GM23338 (cell line): ENCODE data around the gene TMEM74B. TPM values are rescaled to one million over a fixed set of nuclear protein-coding genes. Genes with fewer than 3 reads are reported as not detected.

ENCODE experiments used
- ATAC-seq: fragments of 200-7000 bp; cut with Tn5 transposase; 3 replicates; pipeline ENCODE4 v1.9.1; 2020
- DNase-seq: peaks from one replicate; pipeline ENCODE4 v3.0.0-alpha.2; 2015; ENCODE audit warnings: low spot score
- H2AFZ ChIP-seq: fragments of 200-600 bp; sonication (generic); 2 replicates; pipeline ENCODE4 v1.8.0; 2016; ENCODE audit warnings: antibody characterized with exemption, mild to moderate bottlenecking, moderate library complexity
- H3F3A ChIP-seq: fragments of 200-600 bp; sonication (generic); replicated peaks from 2 replicates; pipeline ENCODE4 v1.8.0; 2017; ENCODE audit warnings: antibody characterized with exemption, mixed run types, low read depth
- H3K27ac ChIP-seq: fragments of 200-600 bp; sonication (generic); 2 replicates; pipeline ENCODE4 v1.6.1; 2016; ENCODE audit warnings: low read depth
- H3K27me3 ChIP-seq: fragments of 200-600 bp; sonication (generic); 2 replicates; pipeline ENCODE4 v1.8.0; 2016; ENCODE audit warnings: mild to moderate bottlenecking, mixed run types, moderate library complexity; ENCODE audit not compliant: insufficient read depth
- H3K36me3 ChIP-seq: fragments of 200-600 bp; sonication (generic); 2 replicates; pipeline ENCODE4 v1.8.0; 2016; ENCODE audit warnings: mild to moderate bottlenecking; ENCODE audit not compliant: insufficient read depth
- H3K4me1 ChIP-seq: fragments of 200-600 bp; sonication (generic); 2 replicates; pipeline ENCODE4 v1.8.0; 2016; ENCODE audit warnings: mild to moderate bottlenecking, moderate library complexity; ENCODE audit not compliant: insufficient read depth
- H3K4me2 ChIP-seq: fragments of 200-600 bp; sonication (generic); 2 replicates; pipeline ENCODE4 v1.7.1; 2017; ENCODE audit warnings: mixed run types
- H3K4me3 ChIP-seq: fragments of 200-600 bp; sonication (generic); 2 replicates; pipeline ENCODE4 v1.6.1; 2016; ENCODE audit warnings: mixed run types
- H3K79me2 ChIP-seq: fragments of 200-600 bp; sonication (generic); replicated peaks from 2 replicates; pipeline ENCODE4 v1.8.0; 2017; ENCODE audit warnings: mild to moderate bottlenecking; ENCODE audit not compliant: insufficient read depth
- H3K9me2 ChIP-seq: fragments of 200-600 bp; sonication (generic); 2 replicates; pipeline ENCODE4 v1.8.0; 2017; ENCODE audit not compliant: insufficient read depth
- H4K20me1 ChIP-seq: fragments of 200-600 bp; sonication (generic); replicated peaks from 2 replicates; pipeline ENCODE4 v1.8.0; 2017; ENCODE audit warnings: mild to moderate bottlenecking; ENCODE audit not compliant: insufficient read depth
- H3K27ac Mint-ChIP-seq: 2 replicates; pipeline ENCODE4 v1.8.0; 2020; ENCODE audit warnings: inconsistent platforms, mild to moderate bottlenecking, moderate library complexity, mixed read lengths
- H3K27me3 Mint-ChIP-seq: 3 replicates; pipeline ENCODE4 v1.8.0; 2022; ENCODE audit warnings: low read depth, mild to moderate bottlenecking, moderate library complexity, mixed read lengths, inconsistent platforms; ENCODE audit not compliant: insufficient read depth, poor library complexity
- H3K36me3 Mint-ChIP-seq: 3 replicates; pipeline ENCODE4 v1.8.0; 2021; ENCODE audit warnings: low read depth, mild to moderate bottlenecking, inconsistent platforms, moderate library complexity, mixed read lengths
- H3K4me1 Mint-ChIP-seq: 3 replicates; pipeline ENCODE4 v1.8.0; 2020; ENCODE audit warnings: mild to moderate bottlenecking, inconsistent platforms, mixed read lengths
- H3K4me3 Mint-ChIP-seq: 3 replicates; pipeline ENCODE4 v1.8.0; 2021; ENCODE audit warnings: moderate library complexity, mild to moderate bottlenecking, inconsistent platforms, mixed read lengths
- H3K9me3 Mint-ChIP-seq: 3 replicates; pipeline ENCODE4 v1.8.0; 2020; ENCODE audit warnings: moderate library complexity, mild to moderate bottlenecking, inconsistent platforms, mixed read lengths
- CREB1 ChIP-seq: fragments of 250-450 bp; sonication (Bioruptor Pico); IDR thresholded peaks from 2 replicates; pipeline ENCODE4 v1.5.0; 2020; ENCODE audit warnings: low read depth, mild to moderate bottlenecking, moderate library complexity
- EZH2 ChIP-seq: fragments of 200-600 bp; sonication (generic); IDR thresholded peaks from one replicate; pipeline ENCODE4 v1.8.0; 2017; ENCODE audit warnings: antibody characterized with exemption, mild to moderate bottlenecking, low read depth; ENCODE audit not compliant: unreplicated experiment
- EZH2phosphoT487 ChIP-seq: fragments of 200-600 bp; sonication (generic); IDR thresholded peaks from one replicate; pipeline ENCODE4 v1.8.1; 2018; ENCODE audit warnings: antibody characterized with exemption; ENCODE audit not compliant: unreplicated experiment
- JUNB ChIP-seq: IDR thresholded peaks from one replicate; pipeline ENCODE4 v1.6.1; 2016; ENCODE audit warnings: antibody characterized with exemption; ENCODE audit not compliant: unreplicated experiment
- NANOG ChIP-seq: IDR thresholded peaks from 2 replicates; pipeline ENCODE4 v1.6.1; 2016; ENCODE audit warnings: antibody characterized with exemption, borderline replicate concordance
- POLR2AphosphoS5 ChIP-seq: IDR thresholded peaks from 2 replicates; pipeline ENCODE4 v1.6.1; 2016; ENCODE audit warnings: antibody characterized with exemption, low read depth
- STAT1 ChIP-seq: IDR thresholded peaks from one replicate; pipeline ENCODE4 v1.6.1; 2016; ENCODE audit warnings: antibody characterized with exemption; ENCODE audit not compliant: unreplicated experiment
- ZNF114 ChIP-seq: fragments of 250-450 bp; sonication (Bioruptor Pico); IDR thresholded peaks from 2 replicates; pipeline ENCODE4 v1.5.0; 2020; ENCODE audit warnings: mild to moderate bottlenecking, moderate library complexity
- ZNF331 ChIP-seq: fragments of 250-450 bp; sonication (Bioruptor Pico); IDR thresholded peaks from 2 replicates; pipeline ENCODE4 v1.5.0; 2020; ENCODE audit warnings: low read depth, mild to moderate bottlenecking, moderate library complexity
- polyA plus RNA-seq: library from polyadenylated mRNA; unstranded; fragments of >200 nt; fragmentation: Nextera tagmentation; extraction: Ambion mirVana; gene quantifications from 2 replicates; pipeline ENCODE4 v1.2.1, GENCODE V29; 2016
- total RNA-seq: library from RNA; depleted of rRNA; stranded (reverse); fragments of >200 nt; shearing (Covaris generic); gene quantifications from 2 replicates; pipeline ENCODE4 v1.2.3, GENCODE V29; 2014
- TF ChIP-seq, protein P1 (sequence below): IDR thresholded peaks from 2 replicates; pipeline ENCODE4 v1.6.1; 2016; ENCODE audit warnings: antibody characterized with exemption
- TF ChIP-seq, protein P2 (sequence below): IDR thresholded peaks from one replicate; pipeline ENCODE4 v1.6.1; 2018; ENCODE audit warnings: antibody characterized with exemption; ENCODE audit not compliant: unreplicated experiment
- TF ChIP-seq, protein P3 (sequence below), 2 experiments: fragments of 200-600 bp in 1 of 2; sonication (generic) in 1 of 2; conservative IDR thresholded peaks; 2 replicates each; pipeline versions ENCODE4 v1.5.1 to v1.6.1; 2016 to 2017; ENCODE audit warnings: antibody characterized with exemption in 2 of 2, low read depth in 2 of 2, mild to moderate bottlenecking in 2 of 2, moderate library complexity in 1 of 2
- TF ChIP-seq, protein P4 (sequence below): fragments of 250-450 bp; sonication (Bioruptor Pico); IDR thresholded peaks from 2 replicates; pipeline ENCODE4 v1.5.0; 2020; ENCODE audit warnings: mild to moderate bottlenecking, moderate library complexity

TMEM74B gene
- total and polyA plus RNA-seq, 2 experiments from 2014 or later = 1.0 to 4.8 TPM

DNA sequence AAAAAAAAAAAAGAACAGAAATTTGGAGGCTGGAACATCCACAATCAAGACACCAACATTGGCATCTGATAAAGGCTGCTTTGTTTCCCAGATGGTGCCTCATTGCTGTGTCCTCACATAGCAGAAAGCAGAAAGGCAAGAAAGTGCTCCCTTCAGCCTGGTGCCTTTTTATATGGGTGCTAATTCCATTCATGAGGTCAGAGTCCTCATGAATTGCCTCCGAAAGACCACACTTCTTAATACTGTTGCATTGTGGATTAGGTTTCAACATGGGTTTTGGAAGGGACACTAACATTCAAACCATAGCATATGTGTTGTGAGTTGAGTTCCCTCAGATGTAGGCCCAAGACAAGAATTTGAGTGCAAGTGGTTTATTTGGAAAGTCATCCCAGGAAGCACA is 10.4 kb upstream of the TMEM74B start:
- no peaks in the 10 kb centered on the region for H4K20me1 ChIP-seq

More for the DNA sequence above, 10.4 kb upstream of the TMEM74B start:
- ATAC-seq (no peak), DNase-seq (no peak)
- no peak overlapping the region for H3K4me2 ChIP-seq
- Mint-ChIP-seq H3K36me3 (no peaks in the 10 kb centered on the region), H3K27ac (no peak overlapping the region), H3K9me3 (no peaks in the 10 kb centered on the region), H3K4me3 (no peak overlapping the region), H3K4me1 (no peaks in the 10 kb centered on the region), H3K27me3 (no peaks in the 10 kb centered on the region)
- no peaks in the 10 kb centered on the region for H3K36me3 ChIP-seq
- H3F3A ChIP-seq = no peaks in the 10 kb centered on the region
- H2AFZ ChIP-seq = no peak overlapping the region
- H3K79me2 ChIP-seq = no peaks in the 10 kb centered on the region
- H3K4me3 ChIP-seq = no peak overlapping the region
- H3K4me1 ChIP-seq = no peaks in the 10 kb centered on the region
- no peaks in the 10 kb centered on the region for H3K9me2 ChIP-seq
- TF ChIP-seq JUNB (no peak), ZNF114 (CRISPR knock-in tag) (no peak), STAT1 (no peak), ZNF331 (CRISPR knock-in tag) (no peak), EZH2 (no peak), POLR2AphosphoS5 (no peak), NANOG (no peak), CREB1 (CRISPR knock-in tag) (no peak), EZH2phosphoT487 (no peak)
- TF ChIP-seq, protein P1, sequence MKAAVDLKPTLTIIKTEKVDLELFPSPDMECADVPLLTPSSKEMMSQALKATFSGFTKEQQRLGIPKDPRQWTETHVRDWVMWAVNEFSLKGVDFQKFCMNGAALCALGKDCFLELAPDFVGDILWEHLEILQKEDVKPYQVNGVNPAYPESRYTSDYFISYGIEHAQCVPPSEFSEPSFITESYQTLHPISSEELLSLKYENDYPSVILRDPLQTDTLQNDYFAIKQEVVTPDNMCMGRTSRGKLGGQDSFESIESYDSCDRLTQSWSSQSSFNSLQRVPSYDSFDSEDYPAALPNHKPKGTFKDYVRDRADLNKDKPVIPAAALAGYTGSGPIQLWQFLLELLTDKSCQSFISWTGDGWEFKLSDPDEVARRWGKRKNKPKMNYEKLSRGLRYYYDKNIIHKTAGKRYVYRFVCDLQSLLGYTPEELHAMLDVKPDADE = no peak
- TF ChIP-seq, protein P2, sequence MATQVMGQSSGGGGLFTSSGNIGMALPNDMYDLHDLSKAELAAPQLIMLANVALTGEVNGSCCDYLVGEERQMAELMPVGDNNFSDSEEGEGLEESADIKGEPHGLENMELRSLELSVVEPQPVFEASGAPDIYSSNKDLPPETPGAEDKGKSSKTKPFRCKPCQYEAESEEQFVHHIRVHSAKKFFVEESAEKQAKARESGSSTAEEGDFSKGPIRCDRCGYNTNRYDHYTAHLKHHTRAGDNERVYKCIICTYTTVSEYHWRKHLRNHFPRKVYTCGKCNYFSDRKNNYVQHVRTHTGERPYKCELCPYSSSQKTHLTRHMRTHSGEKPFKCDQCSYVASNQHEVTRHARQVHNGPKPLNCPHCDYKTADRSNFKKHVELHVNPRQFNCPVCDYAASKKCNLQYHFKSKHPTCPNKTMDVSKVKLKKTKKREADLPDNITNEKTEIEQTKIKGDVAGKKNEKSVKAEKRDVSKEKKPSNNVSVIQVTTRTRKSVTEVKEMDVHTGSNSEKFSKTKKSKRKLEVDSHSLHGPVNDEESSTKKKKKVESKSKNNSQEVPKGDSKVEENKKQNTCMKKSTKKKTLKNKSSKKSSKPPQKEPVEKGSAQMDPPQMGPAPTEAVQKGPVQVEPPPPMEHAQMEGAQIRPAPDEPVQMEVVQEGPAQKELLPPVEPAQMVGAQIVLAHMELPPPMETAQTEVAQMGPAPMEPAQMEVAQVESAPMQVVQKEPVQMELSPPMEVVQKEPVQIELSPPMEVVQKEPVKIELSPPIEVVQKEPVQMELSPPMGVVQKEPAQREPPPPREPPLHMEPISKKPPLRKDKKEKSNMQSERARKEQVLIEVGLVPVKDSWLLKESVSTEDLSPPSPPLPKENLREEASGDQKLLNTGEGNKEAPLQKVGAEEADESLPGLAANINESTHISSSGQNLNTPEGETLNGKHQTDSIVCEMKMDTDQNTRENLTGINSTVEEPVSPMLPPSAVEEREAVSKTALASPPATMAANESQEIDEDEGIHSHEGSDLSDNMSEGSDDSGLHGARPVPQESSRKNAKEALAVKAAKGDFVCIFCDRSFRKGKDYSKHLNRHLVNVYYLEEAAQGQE = no peak
- TF ChIP-seq, protein P3, sequence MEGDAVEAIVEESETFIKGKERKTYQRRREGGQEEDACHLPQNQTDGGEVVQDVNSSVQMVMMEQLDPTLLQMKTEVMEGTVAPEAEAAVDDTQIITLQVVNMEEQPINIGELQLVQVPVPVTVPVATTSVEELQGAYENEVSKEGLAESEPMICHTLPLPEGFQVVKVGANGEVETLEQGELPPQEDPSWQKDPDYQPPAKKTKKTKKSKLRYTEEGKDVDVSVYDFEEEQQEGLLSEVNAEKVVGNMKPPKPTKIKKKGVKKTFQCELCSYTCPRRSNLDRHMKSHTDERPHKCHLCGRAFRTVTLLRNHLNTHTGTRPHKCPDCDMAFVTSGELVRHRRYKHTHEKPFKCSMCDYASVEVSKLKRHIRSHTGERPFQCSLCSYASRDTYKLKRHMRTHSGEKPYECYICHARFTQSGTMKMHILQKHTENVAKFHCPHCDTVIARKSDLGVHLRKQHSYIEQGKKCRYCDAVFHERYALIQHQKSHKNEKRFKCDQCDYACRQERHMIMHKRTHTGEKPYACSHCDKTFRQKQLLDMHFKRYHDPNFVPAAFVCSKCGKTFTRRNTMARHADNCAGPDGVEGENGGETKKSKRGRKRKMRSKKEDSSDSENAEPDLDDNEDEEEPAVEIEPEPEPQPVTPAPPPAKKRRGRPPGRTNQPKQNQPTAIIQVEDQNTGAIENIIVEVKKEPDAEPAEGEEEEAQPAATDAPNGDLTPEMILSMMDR (conservative IDR thresholded peaks at IDR 0.05; ENCODE audit: low read depth in 2 of 2) = no peak
- TF ChIP-seq, protein P4, sequence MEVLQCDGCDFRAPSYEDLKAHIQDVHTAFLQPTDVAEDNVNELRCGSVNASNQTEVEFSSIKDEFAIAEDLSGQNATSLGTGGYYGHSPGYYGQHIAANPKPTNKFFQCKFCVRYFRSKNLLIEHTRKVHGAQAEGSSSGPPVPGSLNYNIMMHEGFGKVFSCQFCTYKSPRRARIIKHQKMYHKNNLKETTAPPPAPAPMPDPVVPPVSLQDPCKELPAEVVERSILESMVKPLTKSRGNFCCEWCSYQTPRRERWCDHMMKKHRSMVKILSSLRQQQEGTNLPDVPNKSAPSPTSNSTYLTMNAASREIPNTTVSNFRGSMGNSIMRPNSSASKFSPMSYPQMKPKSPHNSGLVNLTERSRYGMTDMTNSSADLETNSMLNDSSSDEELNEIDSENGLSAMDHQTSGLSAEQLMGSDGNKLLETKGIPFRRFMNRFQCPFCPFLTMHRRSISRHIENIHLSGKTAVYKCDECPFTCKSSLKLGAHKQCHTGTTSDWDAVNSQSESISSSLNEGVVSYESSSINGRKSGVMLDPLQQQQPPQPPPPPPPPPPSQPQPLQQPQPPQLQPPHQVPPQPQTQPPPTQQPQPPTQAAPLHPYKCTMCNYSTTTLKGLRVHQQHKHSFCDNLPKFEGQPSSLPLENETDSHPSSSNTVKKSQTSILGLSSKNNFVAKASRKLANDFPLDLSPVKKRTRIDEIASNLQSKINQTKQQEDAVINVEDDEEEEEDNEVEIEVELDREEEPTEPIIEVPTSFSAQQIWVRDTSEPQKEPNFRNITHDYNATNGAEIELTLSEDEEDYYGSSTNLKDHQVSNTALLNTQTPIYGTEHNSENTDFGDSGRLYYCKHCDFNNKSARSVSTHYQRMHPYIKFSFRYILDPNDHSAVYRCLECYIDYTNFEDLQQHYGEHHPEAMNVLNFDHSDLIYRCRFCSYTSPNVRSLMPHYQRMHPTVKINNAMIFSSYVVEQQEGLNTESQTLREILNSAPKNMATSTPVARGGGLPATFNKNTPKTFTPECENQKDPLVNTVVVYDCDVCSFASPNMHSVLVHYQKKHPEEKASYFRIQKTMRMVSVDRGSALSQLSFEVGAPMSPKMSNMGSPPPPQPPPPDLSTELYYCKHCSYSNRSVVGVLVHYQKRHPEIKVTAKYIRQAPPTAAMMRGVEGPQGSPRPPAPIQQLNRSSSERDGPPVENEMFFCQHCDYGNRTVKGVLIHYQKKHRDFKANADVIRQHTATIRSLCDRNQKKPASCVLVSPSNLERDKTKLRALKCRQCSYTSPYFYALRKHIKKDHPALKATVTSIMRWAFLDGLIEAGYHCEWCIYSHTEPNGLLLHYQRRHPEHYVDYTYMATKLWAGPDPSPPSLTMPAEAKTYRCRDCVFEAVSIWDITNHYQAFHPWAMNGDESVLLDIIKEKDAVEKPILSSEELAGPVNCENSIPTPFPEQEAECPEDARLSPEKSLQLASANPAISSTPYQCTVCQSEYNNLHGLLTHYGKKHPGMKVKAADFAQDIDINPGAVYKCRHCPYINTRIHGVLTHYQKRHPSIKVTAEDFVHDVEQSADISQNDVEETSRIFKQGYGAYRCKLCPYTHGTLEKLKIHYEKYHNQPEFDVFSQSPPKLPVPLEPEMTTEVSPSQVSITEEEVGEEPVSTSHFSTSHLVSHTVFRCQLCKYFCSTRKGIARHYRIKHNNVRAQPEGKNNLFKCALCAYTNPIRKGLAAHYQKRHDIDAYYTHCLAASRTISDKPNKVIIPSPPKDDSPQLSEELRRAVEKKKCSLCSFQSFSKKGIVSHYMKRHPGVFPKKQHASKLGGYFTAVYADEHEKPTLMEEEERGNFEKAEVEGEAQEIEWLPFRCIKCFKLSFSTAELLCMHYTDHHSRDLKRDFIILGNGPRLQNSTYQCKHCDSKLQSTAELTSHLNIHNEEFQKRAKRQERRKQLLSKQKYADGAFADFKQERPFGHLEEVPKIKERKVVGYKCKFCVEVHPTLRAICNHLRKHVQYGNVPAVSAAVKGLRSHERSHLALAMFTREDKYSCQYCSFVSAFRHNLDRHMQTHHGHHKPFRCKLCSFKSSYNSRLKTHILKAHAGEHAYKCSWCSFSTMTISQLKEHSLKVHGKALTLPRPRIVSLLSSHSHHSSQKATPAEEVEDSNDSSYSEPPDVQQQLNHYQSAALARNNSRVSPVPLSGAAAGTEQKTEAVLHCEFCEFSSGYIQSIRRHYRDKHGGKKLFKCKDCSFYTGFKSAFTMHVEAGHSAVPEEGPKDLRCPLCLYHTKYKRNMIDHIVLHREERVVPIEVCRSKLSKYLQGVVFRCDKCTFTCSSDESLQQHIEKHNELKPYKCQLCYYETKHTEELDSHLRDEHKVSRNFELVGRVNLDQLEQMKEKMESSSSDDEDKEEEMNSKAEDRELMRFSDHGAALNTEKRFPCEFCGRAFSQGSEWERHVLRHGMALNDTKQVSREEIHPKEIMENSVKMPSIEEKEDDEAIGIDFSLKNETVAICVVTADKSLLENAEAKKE = no peak
- no peak overlapping the region for H3K27ac ChIP-seq
- H3K27me3 ChIP-seq = no peaks in the 10 kb centered on the region
